SK-N-SH treated with all-trans-retinoic acid at 6 μM for 48 hours (cell line): ENCODE measurements around the gene CCDC57.

Experiments
- ESRRG ChIP-seq: fragments of 250-450 bp; sonication (Bioruptor Pico); IDR thresholded peaks from 2 replicates; pipeline ENCODE4 v1.6.1; 2021; ENCODE audit warnings: mild to moderate bottlenecking
- GLIS3 ChIP-seq: fragments of 250-450 bp; sonication (Bioruptor Pico); IDR thresholded peaks from 2 replicates; pipeline ENCODE4 v1.5.0; 2020; ENCODE audit warnings: mild to moderate bottlenecking, moderate library complexity
- ISL1 ChIP-seq: fragments of 250-450 bp; sonication (Bioruptor Pico); IDR thresholded peaks from 2 replicates; pipeline ENCODE4 v2.1.2; 2022; ENCODE audit warnings: mild to moderate bottlenecking, moderate library complexity
- POU6F1 ChIP-seq: fragments of 250-450 bp; sonication (Bioruptor Pico); IDR thresholded peaks from 2 replicates; pipeline ENCODE4 v1.8.0; 2021; ENCODE audit warnings: low read depth, mild to moderate bottlenecking, moderate library complexity, borderline replicate concordance
- PPARA ChIP-seq: fragments of 250-450 bp; sonication (Bioruptor Pico); IDR thresholded peaks from 2 replicates; pipeline ENCODE4 v1.5.0; 2020; ENCODE audit warnings: mild to moderate bottlenecking, borderline replicate concordance
- RARB ChIP-seq: fragments of 250-450 bp; sonication (Bioruptor Pico); IDR thresholded peaks from 2 replicates; pipeline ENCODE4 v1.8.0; 2021; ENCODE audit warnings: mild to moderate bottlenecking, moderate library complexity
- SNAI2 ChIP-seq: fragments of 250-450 bp; sonication (Bioruptor Pico); IDR thresholded peaks from 2 replicates; pipeline ENCODE4 v1.5.0; 2020; ENCODE audit warnings: mild to moderate bottlenecking, moderate library complexity
- TOX ChIP-seq: fragments of 250-450 bp; sonication (Bioruptor Pico); IDR thresholded peaks from 2 replicates; pipeline ENCODE4 v1.8.0; 2021; ENCODE audit warnings: mild to moderate bottlenecking, moderate library complexity, borderline replicate concordance
- TSHZ2 ChIP-seq: fragments of 250-450 bp; sonication (Bioruptor Pico); IDR thresholded peaks from 2 replicates; pipeline ENCODE4 v1.5.0; 2020; ENCODE audit warnings: mild to moderate bottlenecking, moderate library complexity
- ZFP3 ChIP-seq: fragments of 250-450 bp; sonication (Bioruptor Pico); IDR thresholded peaks from 2 replicates; pipeline ENCODE4 v1.5.0; 2020; ENCODE audit warnings: mild to moderate bottlenecking, moderate library complexity
- ZNF70 ChIP-seq: fragments of 450-650 bp; formaldehyde crosslinking; IDR thresholded peaks from 2 replicates; pipeline ENCODE4 v1.5.0; 2020; ENCODE audit warnings: mild to moderate bottlenecking, moderate library complexity
- ZNF8 ChIP-seq: fragments of 450-650 bp; formaldehyde crosslinking; IDR thresholded peaks from 2 replicates; pipeline ENCODE4 v1.5.0; 2020; ENCODE audit warnings: mild to moderate bottlenecking, moderate library complexity
- TF ChIP-seq, protein P1 (sequence below): fragments of 250-450 bp; sonication (Bioruptor Pico); IDR thresholded peaks from 2 replicates; pipeline ENCODE4 v1.8.0; 2020; ENCODE audit warnings: mild to moderate bottlenecking, moderate library complexity, borderline replicate concordance

GRCh38 chr17:82086941-82087906 is 125.4 kb downstream of the CCDC57 start:
- TF ChIP-seq SNAI2 (CRISPR knock-in tag) (no peak), ISL1 (CRISPR knock-in tag) (no peak), PPARA (CRISPR knock-in tag) (no peak), RARB (CRISPR knock-in tag) (no peak), GLIS3 (CRISPR knock-in tag) (no peak), ZNF8 (CRISPR knock-in tag) (no peak), ZFP3 (CRISPR knock-in tag) (no peak), POU6F1 (CRISPR knock-in tag) (no peak), ZNF70 (CRISPR knock-in tag) (no peak), ESRRG (CRISPR knock-in tag) (no peak), TOX (CRISPR knock-in tag) (no peak), TSHZ2 (CRISPR knock-in tag) (no peak)
- TF ChIP-seq, protein P1, sequence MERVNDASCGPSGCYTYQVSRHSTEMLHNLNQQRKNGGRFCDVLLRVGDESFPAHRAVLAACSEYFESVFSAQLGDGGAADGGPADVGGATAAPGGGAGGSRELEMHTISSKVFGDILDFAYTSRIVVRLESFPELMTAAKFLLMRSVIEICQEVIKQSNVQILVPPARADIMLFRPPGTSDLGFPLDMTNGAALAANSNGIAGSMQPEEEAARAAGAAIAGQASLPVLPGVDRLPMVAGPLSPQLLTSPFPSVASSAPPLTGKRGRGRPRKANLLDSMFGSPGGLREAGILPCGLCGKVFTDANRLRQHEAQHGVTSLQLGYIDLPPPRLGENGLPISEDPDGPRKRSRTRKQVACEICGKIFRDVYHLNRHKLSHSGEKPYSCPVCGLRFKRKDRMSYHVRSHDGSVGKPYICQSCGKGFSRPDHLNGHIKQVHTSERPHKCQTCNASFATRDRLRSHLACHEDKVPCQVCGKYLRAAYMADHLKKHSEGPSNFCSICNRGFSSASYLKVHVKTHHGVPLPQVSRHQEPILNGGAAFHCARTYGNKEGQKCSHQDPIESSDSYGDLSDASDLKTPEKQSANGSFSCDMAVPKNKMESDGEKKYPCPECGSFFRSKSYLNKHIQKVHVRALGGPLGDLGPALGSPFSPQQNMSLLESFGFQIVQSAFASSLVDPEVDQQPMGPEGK = no peak
